SH-SY5Y (cell line): Measurements from ENCODE around the gene MYH16.

Source experiments
- GATA2 ChIP-seq: IDR thresholded peaks from 2 replicates; pipeline ENCODE4 v1.6.1; 2011; ENCODE audit warnings: mild to moderate bottlenecking, low read depth, low read length
- GATA3 ChIP-seq: IDR thresholded peaks from 2 replicates; pipeline ENCODE4 v1.6.1; 2011; ENCODE audit warnings: low read depth, mild to moderate bottlenecking, low read length, moderate library complexity

DNA sequence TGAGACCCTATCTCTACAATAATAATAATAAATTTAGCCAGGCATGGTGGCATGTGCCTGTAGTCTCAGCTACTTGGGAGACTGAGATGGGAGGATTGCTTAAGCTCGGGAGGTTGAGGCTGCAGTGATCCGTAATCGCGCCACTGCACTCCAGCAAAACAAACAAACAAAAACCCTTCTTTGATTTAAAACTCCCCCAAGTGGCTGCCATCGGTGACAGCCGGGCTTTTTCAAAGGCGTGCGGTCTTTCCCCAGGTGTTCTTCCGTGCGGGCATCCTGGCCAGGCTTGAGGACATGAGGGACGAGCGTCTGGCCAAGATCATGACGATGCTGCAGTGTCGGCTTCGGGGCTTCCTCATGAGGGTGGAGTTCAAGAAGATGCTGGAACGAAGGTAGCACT lies 1.9 kb upstream of the MYH16 start:
- TF ChIP-seq GATA2, result no peak
- no peak for TF ChIP-seq GATA3
